ENCODE measurements around the gene GCH1. TPM values are rescaled to one million over a fixed set of nuclear protein-coding genes. Genes with fewer than 3 reads are reported as not detected.

GCH1 gene
- total and polyA plus RNA-seq, 2 donors: 16.4 to 22.5 TPM

DNA sequence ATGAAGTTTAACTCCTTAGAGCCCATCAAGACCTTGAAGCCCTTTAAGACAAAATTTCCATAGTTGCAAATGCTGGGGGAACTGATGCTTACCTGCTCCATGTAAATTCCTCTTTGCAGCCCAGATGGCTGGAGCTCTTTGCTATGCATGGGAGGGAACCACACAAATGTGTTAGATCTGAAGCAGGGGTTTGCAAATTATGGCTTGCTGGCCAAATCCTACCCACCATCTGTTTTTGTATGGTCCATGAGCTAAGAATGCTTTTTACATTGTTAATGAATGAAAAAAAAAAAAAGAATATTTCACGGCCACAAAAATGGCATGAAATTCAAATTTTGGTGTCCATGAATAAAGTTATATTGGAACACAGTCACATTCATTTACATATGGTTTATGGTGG lies 74.6 kb downstream of the GCH1 start:
- no peak for DNase-seq (ENCODE audit: low read depth in 6 of 9, low spot score in 9 of 9)
- H3K4me1 ChIP-seq (ENCODE audit: control insufficient read depth in 2 of 2, insufficient read depth in 2 of 2, low read length in 2 of 2): no peaks in the 10 kb centered on the region
- 99% methylated on average over 1 of the region's 1 CpG for WGBS

GRCh38 chr14:54823757-54824549 lies 78.7 kb downstream of the GCH1 start:
- H3K27ac ChIP-seq (ENCODE audit: low read depth in 1 of 2, low read length in 1 of 2): no peak overlapping the region
- no peaks in the 10 kb centered on the region for H3K36me3 ChIP-seq (ENCODE audit: control insufficient read depth in 2 of 2, insufficient read depth in 2 of 2, low read length in 1 of 2)
- no peaks in the 10 kb centered on the region for H3K4me1 ChIP-seq (ENCODE audit: control insufficient read depth in 2 of 2, insufficient read depth in 2 of 2, low read length in 2 of 2)
- no peaks in the 10 kb centered on the region for H3K9me3 ChIP-seq (ENCODE audit: control insufficient read depth in 2 of 2, insufficient read depth in 1 of 2, low read length in 1 of 2)
- no peaks in the 10 kb centered on the region for H3K27me3 ChIP-seq (ENCODE audit: control insufficient read depth in 2 of 2, insufficient read depth in 1 of 2, low read length in 1 of 2)
- WGBS: 98% methylated on average over 2 of the region's 2 CpGs
- no peak for DNase-seq (ENCODE audit: low read depth in 6 of 9, low spot score in 9 of 9)
- H3K4me3 ChIP-seq (ENCODE audit: low read length in 2 of 2): no peak overlapping the region

More for the DNA sequence above, 74.6 kb downstream of the GCH1 start:
- H3K27ac ChIP-seq (ENCODE audit: low read depth in 1 of 2, low read length in 1 of 2): no peak overlapping the region
- H3K9me3 ChIP-seq (ENCODE audit: control insufficient read depth in 2 of 2, insufficient read depth in 1 of 2, low read length in 1 of 2): no peaks in the 10 kb centered on the region
- H3K4me3 ChIP-seq (ENCODE audit: low read length in 2 of 2): no peak overlapping the region
- no peaks in the 10 kb centered on the region for H3K27me3 ChIP-seq (ENCODE audit: control insufficient read depth in 2 of 2, insufficient read depth in 1 of 2, low read length in 1 of 2)
- no peaks in the 10 kb centered on the region for H3K36me3 ChIP-seq (ENCODE audit: control insufficient read depth in 2 of 2, insufficient read depth in 2 of 2, low read length in 1 of 2)

- DNase-seq (ENCODE audit: low read depth in 6 of 9, low spot score in 9 of 9): no peak
- H3K4me3 ChIP-seq (ENCODE audit: low read length in 2 of 2): no peak overlapping the region
Observed at GRCh38 chr14:54822685-54823084, 79.9 kb downstream of the GCH1 start.

GRCh38 chr14:54818201-54819133 lies 84.2 kb downstream of the GCH1 start:
- H3K27me3 ChIP-seq (ENCODE audit: control insufficient read depth in 2 of 2, insufficient read depth in 1 of 2, low read length in 1 of 2): no peaks in the 10 kb centered on the region
- 86% methylated on average over 14 of the region's 14 CpGs for WGBS
- H3K4me3 ChIP-seq (ENCODE audit: low read length in 2 of 2): no peak overlapping the region
- no peaks in the 10 kb centered on the region for H3K9me3 ChIP-seq (ENCODE audit: control insufficient read depth in 2 of 2, insufficient read depth in 1 of 2, low read length in 1 of 2)
- no peaks in the 10 kb centered on the region for H3K4me1 ChIP-seq (ENCODE audit: control insufficient read depth in 2 of 2, insufficient read depth in 2 of 2, low read length in 2 of 2)
- no peaks in the 10 kb centered on the region for H3K36me3 ChIP-seq (ENCODE audit: control insufficient read depth in 2 of 2, insufficient read depth in 2 of 2, low read length in 1 of 2)
- no peak for DNase-seq (ENCODE audit: low read depth in 6 of 9, low spot score in 9 of 9)
- no peak overlapping the region for H3K27ac ChIP-seq (ENCODE audit: low read depth in 1 of 2, low read length in 1 of 2)

More at GRCh38 chr14:54822685-54823084, 79.9 kb downstream of the GCH1 start:
- Histone ChIP-seq H3K27me3 (ENCODE audit: control insufficient read depth in 2 of 2, insufficient read depth in 1 of 2, low read length in 1 of 2) (no peaks in the 10 kb centered on the region), H3K27ac (ENCODE audit: low read depth in 1 of 2, low read length in 1 of 2) (no peak overlapping the region), H3K9me3 (ENCODE audit: control insufficient read depth in 2 of 2, insufficient read depth in 1 of 2, low read length in 1 of 2) (no peaks in the 10 kb centered on the region), H3K4me1 (ENCODE audit: control insufficient read depth in 2 of 2, insufficient read depth in 2 of 2, low read length in 2 of 2) (no peaks in the 10 kb centered on the region), H3K36me3 (ENCODE audit: control insufficient read depth in 2 of 2, insufficient read depth in 2 of 2, low read length in 1 of 2) (no peaks in the 10 kb centered on the region)

- H3K4me3 ChIP-seq (ENCODE audit: low read length in 2 of 2): no peak overlapping the region
- no peak for DNase-seq (ENCODE audit: low read depth in 6 of 9, low spot score in 9 of 9)
- no peaks in the 10 kb centered on the region for H3K9me3 ChIP-seq (ENCODE audit: control insufficient read depth in 2 of 2, insufficient read depth in 1 of 2, low read length in 1 of 2)
- H3K27ac ChIP-seq (ENCODE audit: low read depth in 1 of 2, low read length in 1 of 2): no peak overlapping the region
- H3K27me3 ChIP-seq (ENCODE audit: control insufficient read depth in 2 of 2, insufficient read depth in 1 of 2, low read length in 1 of 2): no peaks in the 10 kb centered on the region
- H3K36me3 ChIP-seq (ENCODE audit: control insufficient read depth in 2 of 2, insufficient read depth in 2 of 2, low read length in 1 of 2): no peaks in the 10 kb centered on the region
- 95% methylated on average over 5 of the region's 5 CpGs for WGBS
- H3K4me1 ChIP-seq (ENCODE audit: control insufficient read depth in 2 of 2, insufficient read depth in 2 of 2, low read length in 2 of 2): no peaks in the 10 kb centered on the region
Observed at GRCh38 chr14:54817506-54817905, 85.1 kb downstream of the GCH1 start.

GRCh38 chr14:54816450-54816849 lies 86.2 kb downstream of the GCH1 start:
- no peaks in the 10 kb centered on the region for H3K27me3 ChIP-seq (ENCODE audit: control insufficient read depth in 2 of 2, insufficient read depth in 1 of 2, low read length in 1 of 2)
- no peak overlapping the region for H3K27ac ChIP-seq (ENCODE audit: low read depth in 1 of 2, low read length in 1 of 2)
- H3K4me3 ChIP-seq (ENCODE audit: low read length in 2 of 2): no peak overlapping the region
- DNase-seq (ENCODE audit: low read depth in 6 of 9, low spot score in 9 of 9): no peak
- no peaks in the 10 kb centered on the region for H3K4me1 ChIP-seq (ENCODE audit: control insufficient read depth in 2 of 2, insufficient read depth in 2 of 2, low read length in 2 of 2)
- H3K36me3 ChIP-seq (ENCODE audit: control insufficient read depth in 2 of 2, insufficient read depth in 2 of 2, low read length in 1 of 2): no peaks in the 10 kb centered on the region
- WGBS: 94% methylated on average over 1 of the region's 1 CpG
- H3K9me3 ChIP-seq (ENCODE audit: control insufficient read depth in 2 of 2, insufficient read depth in 1 of 2, low read length in 1 of 2): no peaks in the 10 kb centered on the region

GRCh38 chr14:54815515-54815914 lies 87.1 kb downstream of the GCH1 start:
- DNase-seq (ENCODE audit: low read depth in 6 of 9, low spot score in 9 of 9): no peak

DNA sequence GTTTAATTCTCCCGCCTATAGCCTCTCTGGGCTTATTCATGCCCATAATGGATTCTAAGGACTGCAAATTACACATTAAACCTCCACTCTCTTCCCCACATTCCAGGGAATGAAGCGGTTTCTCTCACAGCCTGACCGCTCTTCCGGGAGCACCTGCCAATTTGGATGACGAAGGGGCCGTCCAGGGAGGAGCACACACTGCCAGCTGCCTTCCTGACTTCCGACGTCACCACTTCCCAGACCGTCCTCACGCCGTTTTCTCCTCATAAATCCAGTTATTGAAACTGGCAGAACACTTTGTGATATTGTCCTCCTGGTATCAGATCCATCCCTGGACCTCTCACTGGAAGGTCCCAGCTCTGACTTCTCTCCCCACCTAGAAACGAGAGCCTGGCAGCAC lies 87.6 kb downstream of the GCH1 start:
- no peaks in the 10 kb centered on the region for H3K27me3 ChIP-seq (ENCODE audit: control insufficient read depth in 2 of 2, insufficient read depth in 1 of 2, low read length in 1 of 2)
- no peak overlapping the region for H3K27ac ChIP-seq (ENCODE audit: low read depth in 1 of 2, low read length in 1 of 2)
- H3K9me3 ChIP-seq (ENCODE audit: control insufficient read depth in 2 of 2, insufficient read depth in 1 of 2, low read length in 1 of 2): no peaks in the 10 kb centered on the region
- WGBS: 95% methylated on average over 12 of the region's 12 CpGs
- H3K4me1 ChIP-seq (ENCODE audit: control insufficient read depth in 2 of 2, insufficient read depth in 2 of 2, low read length in 2 of 2): no peaks in the 10 kb centered on the region
- H3K4me3 ChIP-seq (ENCODE audit: low read length in 2 of 2): no peak overlapping the region
- DNase-seq (ENCODE audit: low read depth in 6 of 9, low spot score in 9 of 9): no peak
- no peaks in the 10 kb centered on the region for H3K36me3 ChIP-seq (ENCODE audit: control insufficient read depth in 2 of 2, insufficient read depth in 2 of 2, low read length in 1 of 2)

More at GRCh38 chr14:54815515-54815914, 87.1 kb downstream of the GCH1 start:
- no peaks in the 10 kb centered on the region for H3K36me3 ChIP-seq (ENCODE audit: control insufficient read depth in 2 of 2, insufficient read depth in 2 of 2, low read length in 1 of 2)
- no peaks in the 10 kb centered on the region for H3K27me3 ChIP-seq (ENCODE audit: control insufficient read depth in 2 of 2, insufficient read depth in 1 of 2, low read length in 1 of 2)
- H3K4me1 ChIP-seq (ENCODE audit: control insufficient read depth in 2 of 2, insufficient read depth in 2 of 2, low read length in 2 of 2): no peaks in the 10 kb centered on the region
- H3K9me3 ChIP-seq (ENCODE audit: control insufficient read depth in 2 of 2, insufficient read depth in 1 of 2, low read length in 1 of 2): no peaks in the 10 kb centered on the region
- H3K4me3 ChIP-seq (ENCODE audit: low read length in 2 of 2): no peak overlapping the region
- WGBS: 98% methylated on average over 6 of the region's 6 CpGs
- no peak overlapping the region for H3K27ac ChIP-seq (ENCODE audit: low read depth in 1 of 2, low read length in 1 of 2)

DNA sequence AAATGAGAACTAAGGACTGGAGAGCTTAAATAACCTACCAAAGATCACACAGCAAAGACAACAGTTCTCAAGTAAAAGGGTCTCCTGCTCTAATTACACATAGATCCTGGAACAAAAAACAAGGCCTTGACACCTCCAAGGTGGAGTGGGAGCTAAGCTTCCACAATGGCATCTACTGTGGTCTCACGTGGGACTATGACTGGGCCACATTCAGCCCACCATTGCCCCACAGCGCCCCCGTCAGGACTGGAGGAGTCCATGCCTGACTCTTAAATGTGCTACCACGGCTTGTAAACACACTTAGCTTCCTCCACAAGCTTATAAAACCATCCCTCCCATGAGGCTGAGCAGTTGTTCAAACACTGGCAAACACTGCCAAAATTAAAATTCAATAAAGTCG lies 88.5 kb downstream of the GCH1 start:
- no peak overlapping the region for H3K4me3 ChIP-seq (ENCODE audit: low read length in 2 of 2)
- WGBS: 81% methylated on average over 5 of the region's 5 CpGs
- H3K9me3 ChIP-seq (ENCODE audit: control insufficient read depth in 2 of 2, insufficient read depth in 1 of 2, low read length in 1 of 2): no peaks in the 10 kb centered on the region
- no peak for DNase-seq (ENCODE audit: low read depth in 6 of 9, low spot score in 9 of 9)
- H3K4me1 ChIP-seq (ENCODE audit: control insufficient read depth in 2 of 2, insufficient read depth in 2 of 2, low read length in 2 of 2): no peaks in the 10 kb centered on the region
- H3K36me3 ChIP-seq (ENCODE audit: control insufficient read depth in 2 of 2, insufficient read depth in 2 of 2, low read length in 1 of 2): no peaks in the 10 kb centered on the region
- no peak overlapping the region for H3K27ac ChIP-seq (ENCODE audit: low read depth in 1 of 2, low read length in 1 of 2)
- H3K27me3 ChIP-seq (ENCODE audit: control insufficient read depth in 2 of 2, insufficient read depth in 1 of 2, low read length in 1 of 2): no peaks in the 10 kb centered on the region
